HG02610 (cell line): Measurements from ENCODE around the gene SPON2.

Experiments used
- ATAC-seq: cut with Tn5 transposase; IDR thresholded peaks from one replicate; pipeline ENCODE4 v1.9.1; 2021; ENCODE audit warnings: mild to moderate bottlenecking, moderate library complexity; ENCODE audit not compliant: unreplicated experiment

Gene SPON2

DNA sequence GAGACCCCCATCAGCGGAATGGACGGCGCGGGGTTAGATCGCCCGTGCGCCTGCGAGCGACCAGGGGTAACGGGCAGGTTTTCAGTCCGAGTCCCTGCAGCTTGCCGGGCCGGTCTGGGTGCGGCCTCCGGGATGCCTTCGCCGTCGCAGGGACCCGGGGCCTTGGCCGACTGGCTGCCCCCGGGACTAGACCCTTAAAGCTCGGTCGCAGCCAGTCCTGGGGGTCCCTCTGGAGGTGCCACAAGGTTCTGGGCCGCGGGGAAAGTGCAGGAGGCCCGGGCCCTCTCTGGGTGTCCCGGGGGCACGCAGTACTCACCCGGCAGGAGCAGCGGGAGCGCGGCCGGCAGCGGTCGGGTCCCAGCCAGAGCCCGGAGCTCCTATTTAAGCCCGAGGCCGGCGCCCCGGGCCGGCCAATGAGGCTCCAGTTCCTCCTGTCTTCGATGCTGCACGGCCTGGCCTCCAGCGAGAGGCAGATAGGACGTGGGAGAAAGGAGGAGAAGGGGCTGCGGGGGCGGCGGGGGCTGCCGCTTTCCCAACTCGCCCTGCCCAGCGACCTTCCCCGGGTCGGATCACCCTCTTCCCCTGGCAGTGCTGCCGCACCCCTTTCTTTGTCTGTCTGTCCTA, at the start of gene SPON2:
Gene SPON2, minus strand, starts transcription at position 356 of the 624 bp plus-strand sequence.
- ATAC-seq, result no peak

DNA sequence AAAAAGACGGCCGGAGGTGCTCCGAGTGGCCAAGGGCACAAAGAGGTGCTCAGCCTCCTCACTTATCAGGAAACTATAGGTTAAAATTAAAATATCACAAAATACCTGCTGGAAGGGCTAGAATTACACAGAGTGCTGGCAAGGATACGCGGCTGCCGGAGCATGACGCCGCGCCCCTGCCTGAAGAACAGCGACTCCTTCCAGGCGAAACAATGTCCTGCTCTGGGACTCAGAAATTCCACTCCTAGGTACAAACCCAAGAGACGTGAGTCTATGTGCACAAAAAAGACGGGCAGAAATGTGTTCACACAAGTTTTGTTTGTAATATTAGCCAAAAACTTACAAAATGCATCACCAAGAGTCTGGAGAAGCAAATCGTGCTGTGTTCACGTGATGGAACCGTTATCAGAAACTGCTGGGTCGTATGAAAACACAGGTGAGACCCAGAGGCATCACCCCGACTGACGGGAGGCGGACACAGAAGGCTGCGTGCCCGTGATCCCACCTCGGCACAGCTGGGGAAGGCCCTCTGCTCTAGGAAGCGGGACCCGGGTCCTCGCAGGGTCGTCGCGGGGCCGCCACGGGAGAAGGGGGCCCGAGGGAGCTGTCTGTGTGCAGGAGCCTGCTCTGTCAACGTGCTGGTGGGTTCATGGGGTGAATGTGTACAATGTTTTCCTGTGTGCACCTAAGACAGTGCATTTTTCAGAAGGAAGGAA, 48.9 kb upstream of the SPON2 start:
- no peak for ATAC-seq

DNA sequence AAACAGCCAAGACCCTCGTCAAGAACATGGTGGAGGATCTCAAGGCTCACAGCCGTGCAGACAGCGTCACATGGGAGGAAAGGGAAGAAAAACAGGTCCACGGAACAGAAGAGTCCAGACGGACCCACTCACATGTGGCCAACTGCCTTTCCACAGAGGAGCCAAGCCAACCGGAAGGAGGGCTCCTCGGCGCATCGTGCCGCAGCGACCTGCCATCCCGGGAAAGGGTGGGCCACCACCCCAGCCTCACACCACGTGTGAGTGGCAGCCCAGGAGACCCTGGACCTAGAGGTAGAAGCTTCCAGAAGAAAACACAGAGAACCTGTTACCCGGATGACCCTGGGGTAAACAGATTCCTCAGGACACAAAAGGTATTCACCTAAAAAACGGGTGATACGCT, 48.2 kb upstream of the SPON2 start:
- ATAC-seq, result no peak

DNA sequence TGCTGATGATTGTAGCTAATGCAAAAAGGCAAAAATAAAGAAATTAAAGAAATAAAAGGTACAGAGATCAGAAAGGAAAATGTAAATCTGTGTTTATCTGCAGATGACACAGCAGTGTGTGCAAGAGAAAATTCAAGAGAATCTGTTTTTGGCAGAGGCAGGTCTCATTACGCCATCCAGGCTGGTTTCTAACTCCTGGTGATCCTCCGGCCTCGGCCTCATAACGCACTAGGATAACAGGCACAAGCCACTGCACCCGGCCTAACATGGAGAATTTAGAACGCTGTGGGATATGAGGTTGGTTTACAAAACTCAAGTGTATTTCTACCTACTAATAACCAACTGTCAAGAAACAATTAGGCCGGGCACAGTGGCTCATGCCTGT, 47.2 kb upstream of the SPON2 start:
- ATAC-seq, result no peak

DNA sequence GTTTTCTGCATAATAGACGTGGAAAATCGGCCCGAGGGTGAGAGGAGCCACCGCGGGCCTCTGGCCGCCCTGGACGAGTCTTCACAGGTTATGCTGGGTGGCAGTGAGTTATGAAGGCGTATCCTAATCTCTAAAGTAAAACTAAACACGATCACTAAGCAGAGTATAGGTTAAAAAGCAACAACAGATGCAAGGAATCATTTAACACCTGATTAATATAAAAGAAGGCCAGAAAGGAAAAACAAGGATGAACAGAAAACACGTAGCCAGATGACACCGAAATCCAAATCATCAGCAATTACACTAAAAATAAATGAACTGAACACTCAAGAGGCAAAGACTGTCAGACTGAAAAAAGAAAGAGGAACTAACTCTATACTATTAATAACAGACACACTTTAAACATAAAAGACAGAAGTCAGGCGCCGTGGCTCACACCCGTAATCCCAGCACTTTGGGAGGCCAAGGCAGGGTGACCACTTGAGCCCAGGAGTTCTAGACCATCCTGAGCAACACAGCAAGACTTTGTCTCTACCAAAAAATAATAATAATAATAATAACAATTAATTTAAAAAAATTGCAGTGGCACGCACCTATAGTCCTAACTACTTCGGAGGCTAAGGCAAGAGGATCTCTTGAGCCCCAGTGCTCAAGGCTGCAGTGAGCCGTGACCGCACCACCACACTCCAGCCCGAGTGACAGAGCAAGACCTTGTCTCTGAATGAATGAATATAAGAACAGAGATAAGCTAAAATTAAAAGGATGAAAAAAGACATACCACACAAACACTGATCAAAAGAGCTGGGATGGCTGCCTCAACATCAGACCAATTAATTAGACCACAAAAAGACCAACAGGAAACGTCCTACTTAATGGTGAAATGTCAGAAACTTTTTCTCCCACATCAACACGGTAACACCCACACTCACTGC, 46.5 kb upstream of the SPON2 start:
- peak; percentile 74 for ATAC-seq

DNA sequence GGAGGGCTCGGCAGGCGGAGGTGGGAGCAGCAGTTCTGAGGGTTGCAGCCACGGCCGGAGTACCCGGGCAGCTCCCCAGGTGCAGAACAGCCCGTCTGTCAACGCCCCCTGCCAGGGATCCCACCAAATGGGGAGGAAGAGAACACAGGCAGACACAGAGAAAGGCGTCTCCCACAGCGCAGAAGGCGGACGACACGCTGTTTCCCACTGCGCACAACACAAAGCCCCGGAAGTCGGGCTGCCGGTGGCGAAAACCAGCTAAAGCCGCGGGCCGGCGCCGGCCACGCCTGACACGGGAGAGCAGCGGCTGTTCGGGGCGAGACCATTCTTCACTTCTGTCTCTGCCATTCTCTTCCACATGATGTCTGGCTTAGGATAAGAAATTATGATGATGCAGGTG, 45.0 kb upstream of the SPON2 start:
- no peak for ATAC-seq

DNA sequence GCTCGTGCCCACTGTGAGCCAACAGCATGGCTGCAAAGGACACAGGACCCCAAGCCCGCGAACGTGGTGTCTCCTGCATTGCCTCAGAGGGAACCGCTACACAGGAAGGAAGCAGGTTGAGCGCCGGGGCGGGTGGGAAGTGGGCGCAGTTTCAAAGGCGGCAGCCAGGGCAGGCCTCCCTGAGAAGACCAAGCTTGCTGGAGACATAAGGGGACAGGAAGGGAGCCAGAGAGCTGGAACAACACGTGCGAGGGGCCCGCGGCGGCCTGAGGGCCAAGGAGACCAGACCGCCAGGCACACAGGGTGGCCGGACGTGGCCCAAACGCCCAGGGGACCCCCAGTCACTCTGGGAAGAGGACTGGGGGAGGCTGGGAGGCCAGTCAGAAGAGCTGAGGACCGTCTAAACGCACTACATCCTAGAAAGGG, 44.5 kb upstream of the SPON2 start:
- ATAC-seq, result no peak

DNA sequence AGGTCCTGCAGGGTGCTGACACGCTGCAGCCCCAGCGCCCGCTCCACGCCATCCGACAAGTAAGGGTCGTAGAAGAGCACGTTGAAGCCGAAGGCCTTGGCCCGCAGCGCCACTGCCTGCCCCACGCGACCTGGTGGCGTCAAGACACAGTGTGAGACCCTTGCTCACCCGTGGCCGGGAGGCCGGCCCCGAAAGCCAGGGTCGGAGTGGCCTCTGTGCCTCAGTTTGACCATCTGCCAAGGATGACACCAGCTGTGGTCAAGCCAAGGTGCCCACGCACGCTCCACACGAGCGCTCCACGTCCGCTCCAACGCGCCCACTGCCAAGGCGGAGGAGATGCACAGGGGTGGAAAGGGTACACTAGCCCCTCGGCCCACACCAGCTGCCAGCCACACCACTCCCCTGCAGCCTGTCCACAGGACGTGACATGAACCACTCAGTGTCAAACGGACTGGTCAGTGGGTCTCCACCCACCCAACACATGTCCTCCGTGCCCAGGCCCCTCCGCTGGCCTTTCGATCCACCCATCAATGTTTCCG, 43.8 kb upstream of the SPON2 start:
- no peak for ATAC-seq

DNA sequence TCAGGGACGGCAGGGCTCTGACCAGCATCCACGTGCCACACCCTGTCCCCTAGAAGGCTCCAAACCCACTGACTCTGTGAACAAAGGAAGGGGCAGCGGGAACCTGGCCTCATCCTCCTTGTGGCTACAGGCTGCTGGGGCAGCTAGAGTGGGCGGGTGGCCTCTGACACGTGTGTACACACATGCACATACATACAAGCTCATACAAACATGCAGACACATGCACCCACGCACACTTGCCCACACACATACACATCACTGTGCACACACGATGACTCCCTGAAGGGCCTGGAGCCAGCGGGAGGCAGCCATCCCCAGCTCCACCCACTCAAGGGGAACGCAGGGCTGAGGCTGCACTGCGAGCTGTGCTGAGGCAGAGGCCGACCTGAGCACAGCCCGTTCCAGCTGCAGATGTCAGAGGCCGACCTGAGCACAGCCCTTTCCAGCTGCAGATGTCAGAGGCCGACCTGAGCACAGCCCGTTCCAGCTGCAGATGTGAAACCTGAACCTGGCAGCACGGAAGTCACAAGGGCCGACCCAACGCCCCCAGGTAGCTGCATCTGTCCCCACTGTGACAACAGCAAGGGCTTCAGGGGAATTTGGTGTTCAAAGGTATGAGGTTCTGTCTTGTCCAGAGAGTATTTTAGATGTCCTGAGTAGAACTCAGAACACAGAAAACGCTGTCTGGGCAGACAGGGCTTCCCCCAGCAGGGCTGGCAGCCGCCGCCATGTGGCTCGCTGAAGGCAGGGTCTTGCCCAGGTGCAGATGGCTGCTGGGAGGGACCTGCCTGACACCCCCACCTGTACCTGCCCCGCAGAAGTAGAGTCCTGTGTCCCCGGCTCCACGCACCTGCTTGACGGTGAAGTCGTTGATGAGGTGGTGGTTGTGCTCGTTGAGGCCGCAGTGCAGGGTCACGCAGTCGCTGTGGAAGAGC, 43.0 kb upstream of the SPON2 start:
- no peak for ATAC-seq

DNA sequence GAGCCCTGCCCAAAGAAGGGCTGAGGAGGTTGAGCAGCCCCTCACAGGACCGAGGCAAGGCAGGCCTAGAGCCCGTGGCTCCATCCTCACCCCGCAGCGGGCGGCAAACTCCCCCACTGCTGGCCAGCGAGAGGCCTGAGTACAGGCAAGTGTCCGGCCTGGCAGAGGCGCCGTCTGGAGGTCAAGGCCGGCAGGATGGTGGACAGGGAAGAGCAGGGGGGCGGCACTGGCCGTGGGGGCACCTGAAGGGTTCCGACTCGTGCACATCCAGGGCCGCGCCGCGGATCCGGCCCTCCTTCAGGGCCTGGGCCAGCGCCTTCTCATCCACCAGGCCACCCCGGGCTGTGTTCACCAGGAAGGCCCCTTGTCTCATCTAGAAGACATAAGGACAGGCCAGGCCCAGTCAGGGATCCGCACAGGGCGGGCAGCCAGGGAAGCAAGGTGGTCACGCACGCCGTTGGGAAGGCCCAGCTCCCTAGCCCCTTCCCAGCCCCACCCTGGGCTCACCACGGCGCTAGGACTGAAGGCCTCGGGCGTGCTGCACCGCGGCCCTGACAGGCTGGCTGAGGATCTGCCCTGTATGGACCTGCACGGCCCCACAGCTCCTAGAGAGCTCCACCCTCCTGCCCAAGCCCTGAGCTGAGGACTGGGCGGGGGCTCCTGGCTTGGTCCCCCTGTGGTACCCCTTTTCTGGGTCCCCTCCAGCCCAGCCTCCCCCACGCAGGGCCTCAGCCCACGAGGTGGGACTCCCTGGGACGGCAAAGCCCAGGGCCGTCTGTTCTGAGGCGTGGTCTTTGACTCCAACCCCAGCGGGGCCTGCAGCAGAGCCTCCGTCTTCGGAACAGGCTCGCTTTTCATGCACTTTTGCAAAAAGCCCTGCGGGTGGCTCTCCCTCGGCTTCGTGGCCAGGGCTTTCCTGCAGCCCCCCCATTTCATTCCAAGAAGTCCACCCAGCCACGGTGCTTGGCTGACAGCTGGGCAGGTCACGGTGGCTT, 42.0 kb upstream of the SPON2 start:
- no peak for ATAC-seq

DNA sequence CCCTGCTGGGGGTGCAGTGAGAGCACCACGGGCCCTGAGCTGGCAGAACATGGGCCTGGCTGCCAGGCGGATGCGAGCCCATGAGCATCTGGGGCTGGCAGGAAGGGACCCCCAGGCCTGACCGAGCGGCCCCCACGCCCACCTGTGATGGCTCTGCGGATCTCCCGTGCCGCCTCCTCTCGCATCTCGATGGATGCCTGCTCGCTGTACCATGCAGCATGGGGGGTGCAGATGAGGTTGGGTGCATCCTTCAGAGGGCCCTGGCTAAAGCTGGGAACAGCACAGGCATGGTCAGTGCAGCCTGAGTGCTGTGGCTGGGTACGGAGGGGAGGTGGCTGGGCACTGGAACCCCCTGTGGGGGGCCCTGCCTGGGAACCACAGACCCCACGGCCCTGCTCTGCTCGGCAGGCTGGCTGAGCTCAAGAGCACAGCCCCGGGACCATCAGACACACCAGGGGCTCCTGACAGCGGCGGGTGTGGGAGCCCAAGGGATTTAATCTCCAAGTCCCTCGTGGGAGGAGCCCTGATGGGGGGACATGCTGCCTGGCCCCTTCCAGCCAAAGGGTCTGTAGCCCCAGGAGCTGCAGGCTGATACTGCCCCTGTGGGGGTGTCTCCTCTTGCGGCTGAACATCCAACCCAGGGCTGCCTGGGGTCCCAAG, 41.1 kb upstream of the SPON2 start:
- no peak for ATAC-seq

DNA sequence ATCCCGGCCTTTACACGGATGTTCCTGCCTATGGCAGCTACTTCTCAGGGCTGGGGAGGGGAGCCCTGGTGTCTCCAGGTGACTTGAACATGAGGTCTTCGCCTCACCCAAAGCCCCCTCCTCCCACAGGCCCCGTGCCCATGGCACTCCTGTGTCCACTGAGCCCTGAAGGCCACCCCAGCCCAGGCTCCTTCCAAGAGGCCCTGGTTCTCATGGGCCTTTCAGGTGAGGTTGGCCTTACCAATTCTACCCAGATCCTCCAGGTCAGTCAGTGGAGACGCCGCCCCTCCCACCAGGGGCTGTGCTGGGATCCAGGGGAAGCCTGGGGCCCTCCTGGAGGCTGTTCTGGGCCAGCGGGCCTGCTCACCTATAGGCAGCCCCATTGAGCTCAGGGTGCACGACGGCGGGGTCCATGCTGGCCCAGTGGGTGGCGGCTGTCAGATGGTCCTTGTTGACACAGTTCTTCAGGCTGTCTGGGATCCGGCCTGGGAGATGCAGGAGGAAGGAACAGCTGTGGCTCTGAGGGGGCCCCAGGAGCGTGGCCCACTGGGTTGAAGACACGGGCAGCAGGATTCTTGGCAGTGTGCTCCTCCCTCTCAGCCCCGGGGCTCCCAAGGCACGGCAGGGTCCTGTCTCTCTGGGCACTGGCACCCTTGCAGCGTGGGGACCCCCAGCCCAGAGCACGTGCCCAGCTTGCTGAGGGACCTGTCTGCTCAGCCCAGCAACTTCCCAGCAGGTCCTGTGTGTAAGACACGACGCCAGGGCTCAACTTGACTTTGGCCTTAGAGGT, 40.4 kb upstream of the SPON2 start:
- no peak for ATAC-seq

DNA sequence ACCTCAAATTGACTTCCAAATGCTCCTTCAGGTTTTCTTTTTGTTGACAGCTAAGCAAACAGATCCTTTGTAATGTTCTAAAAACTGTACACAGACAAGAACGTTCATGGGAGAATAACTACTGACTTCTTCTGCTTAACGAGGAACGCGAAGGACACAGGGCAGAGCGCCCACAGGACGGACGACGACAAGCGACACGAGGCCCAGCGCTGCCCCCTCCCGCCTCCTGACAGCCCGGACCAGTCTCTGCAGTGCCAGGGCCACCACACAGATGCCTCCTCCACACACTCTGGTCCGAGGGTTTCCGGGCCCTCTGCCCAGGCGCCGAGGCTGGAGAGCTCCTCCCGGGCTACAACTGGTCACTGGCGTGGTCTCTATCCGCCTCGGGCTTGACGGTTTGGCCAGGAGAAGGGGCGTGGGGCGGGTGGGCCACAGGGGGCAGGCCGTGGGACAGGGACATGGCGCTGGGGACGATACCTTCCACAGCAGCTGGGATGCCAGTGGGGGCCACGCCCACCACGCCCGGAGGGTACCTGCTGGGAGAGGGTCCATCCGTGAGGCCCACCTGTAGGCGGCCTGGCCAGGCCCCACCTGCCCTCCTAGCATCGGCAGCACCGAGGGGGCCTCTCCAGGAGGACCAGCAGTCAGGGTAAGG, 39.6 kb upstream of the SPON2 start:
- ATAC-seq, result no peak

DNA sequence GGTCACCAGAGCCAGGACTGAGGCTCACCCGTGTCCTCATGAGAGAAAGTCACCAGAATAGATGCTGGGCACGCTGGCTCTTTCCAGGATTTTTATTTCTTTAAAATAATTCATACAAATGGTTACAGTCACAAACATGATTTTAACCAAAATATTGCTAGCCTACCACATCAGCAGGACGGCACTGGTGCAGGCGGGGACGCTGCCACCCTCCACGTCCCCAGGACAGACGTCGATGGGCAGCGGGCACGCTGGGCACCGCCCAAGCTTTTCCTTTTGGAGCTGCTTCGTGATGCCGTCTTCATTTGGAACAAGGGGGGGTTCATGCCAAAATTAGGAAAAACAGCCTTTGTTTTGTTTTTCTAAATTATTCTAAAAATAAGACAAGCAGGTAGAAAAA, 39.0 kb upstream of the SPON2 start:
- no peak for ATAC-seq

DNA sequence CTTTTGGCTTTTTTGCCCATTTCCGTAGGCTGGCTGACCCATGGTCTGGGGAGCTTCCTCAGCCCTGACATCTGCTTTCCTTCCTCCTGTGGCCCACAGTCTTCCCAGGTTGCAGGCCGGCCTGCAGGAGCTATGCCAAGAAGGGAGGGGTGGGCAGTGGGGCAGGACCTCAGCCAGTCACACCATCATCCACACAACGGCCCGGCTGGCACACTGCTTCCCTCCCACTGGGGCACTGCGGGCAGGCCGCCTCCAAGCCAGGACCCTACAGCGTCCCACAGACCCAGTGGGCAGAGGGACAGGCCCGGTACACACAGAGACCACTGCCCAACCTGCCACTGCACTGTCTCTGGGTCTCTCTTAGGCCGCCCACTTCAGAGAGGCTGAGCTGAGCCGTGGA, 38.6 kb upstream of the SPON2 start:
- no peak for ATAC-seq

DNA sequence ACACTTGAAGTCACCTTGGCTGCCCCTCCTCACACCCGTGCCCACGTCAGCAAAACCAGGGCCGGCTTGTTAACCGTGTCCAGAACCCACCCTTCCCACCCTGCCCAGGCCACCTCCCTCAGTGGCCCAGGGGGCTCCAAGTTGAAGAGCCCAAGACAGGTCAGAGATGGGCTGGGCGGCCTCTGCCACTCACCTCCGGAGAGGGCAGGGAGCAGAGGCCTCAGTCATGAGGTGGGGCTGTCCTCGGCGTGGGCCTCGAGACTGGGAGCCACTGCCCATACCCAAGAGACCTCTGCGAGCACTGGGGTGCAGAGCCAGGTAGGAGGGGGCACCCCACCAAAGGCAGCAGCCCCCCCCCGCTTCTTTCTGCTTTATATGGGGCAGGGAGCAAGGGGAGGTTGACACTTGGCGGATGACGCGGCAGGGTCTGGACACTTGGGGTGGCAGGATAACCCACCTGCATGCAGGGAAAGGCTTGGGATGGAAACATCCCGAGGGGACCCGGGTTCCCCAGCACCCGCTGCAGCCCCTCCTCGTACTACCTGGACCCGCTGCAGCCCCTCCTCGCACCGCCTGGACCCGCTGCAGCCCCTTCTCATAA, 38.0 kb upstream of the SPON2 start:
- no peak for ATAC-seq

DNA sequence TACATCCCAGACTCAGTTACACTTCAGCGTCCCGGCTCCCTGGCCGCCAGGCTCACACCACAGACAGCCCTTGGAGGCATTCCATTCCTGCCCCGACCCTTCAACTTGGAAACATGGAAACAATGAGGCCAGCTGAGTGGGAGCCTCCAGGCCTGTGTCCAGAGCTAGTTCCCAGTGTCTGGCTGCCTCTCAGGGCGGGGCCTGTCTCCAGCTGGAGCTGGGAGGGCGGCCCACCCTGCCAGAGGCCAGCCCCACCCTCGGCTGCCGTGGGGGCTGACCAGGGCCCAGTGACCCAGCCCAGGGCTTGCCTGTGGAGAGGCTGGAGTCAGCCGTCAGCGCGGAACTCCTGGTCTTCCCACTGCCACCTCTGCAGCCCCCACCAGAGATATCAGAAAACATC, 37.4 kb upstream of the SPON2 start:
- no peak for ATAC-seq
